ENCODE results near the gene EXOC6B.

GRCh38 chr2:72824224-72824842, 1.5 kb downstream of the EXOC6B start:
- no peak for TF ChIP-seq ZNF138 (CRISPR knock-in tag; conservative IDR thresholded peaks at IDR 0.05)
- TF ChIP-seq CTCF (IDR thresholded peaks at IDR 0.05) = no peak
- TF ChIP-seq KAT7 (CRISPR knock-in tag; IDR thresholded peaks at IDR 0.05; ENCODE audit: borderline replicate concordance) = no peak
- no peak for TF ChIP-seq FOXP4 (CRISPR knock-in tag; IDR thresholded peaks at IDR 0.05)
- no peak for TF ChIP-seq RELA (CRISPR knock-in tag; IDR thresholded peaks at IDR 0.05; ENCODE audit: borderline replicate concordance)
- no peak for TF ChIP-seq ESRRA (CRISPR knock-in tag; IDR thresholded peaks at IDR 0.05; ENCODE audit: borderline replicate concordance)
